ENCODE results near the gene MYADML2. TPM values are rescaled to one million over a fixed set of nuclear protein-coding genes. Genes with fewer than 3 reads are reported as not detected.

Gene MYADML2
- total and polyA plus RNA-seq, 2 of the 8 experiments (the other 6 are each of a cell fraction or from before 2014, with no cell fraction given): 0.26 to 0.47 TPM

DNA sequence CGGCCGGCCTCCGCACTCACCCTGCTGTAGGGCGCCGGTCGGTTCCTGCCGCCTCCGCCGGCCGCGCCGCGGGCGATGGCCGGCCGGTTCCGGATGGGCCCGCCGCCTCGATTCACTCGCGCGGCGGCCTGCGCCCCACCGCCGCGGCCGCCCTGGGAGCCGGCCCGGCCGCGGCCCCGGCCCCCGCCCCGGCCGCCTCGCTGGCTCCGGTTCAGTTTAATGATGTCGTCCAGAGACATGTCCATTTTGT, 55.8 kb downstream of the MYADML2 start:
- Histone ChIP-seq H4K5ac (ENCODE audit: insufficient read length, low read depth, low read length) (no peak overlapping the region), H2BK12ac (ENCODE audit: low read depth, low read length) (no peak overlapping the region), H2AK5ac (ENCODE audit: low read depth, low read length) (no peak overlapping the region), H3K79me1 (ENCODE audit: low read depth, low read length) (peaks cover 18% of the 10 kb centered on the region), H3K36me3 (ENCODE audit: control insufficient read depth in 2 of 4, insufficient read depth in 4 of 4, low read length in 3 of 4) (peaks cover 22 to 41% (median 33%) of the 10 kb centered on the region in 4 experiments), H3K4me1 (replicated peaks in 1 of 4; ENCODE audit: control insufficient read depth in 3 of 4, insufficient read depth in 4 of 4, low read length in 3 of 4) (peaks cover 0 to 3% (median 2%) of the 10 kb centered on the region in 4 experiments; a peak in 5 of 7 replicates), H3K4me3 (ENCODE audit: extremely low read depth in 1 of 4, insufficient read depth in 2 of 4, low read depth in 3 of 4, low read length in 4 of 4) (peak overlapping the region; percentile 80 to 94 (median 88)), H3K9ac (replicated peaks in 1 of 4; ENCODE audit: extremely low read depth in 1 of 4, low read depth in 3 of 4, low read length in 3 of 4) (peak overlapping the region in 3 of 4 experiments; percentile 86 to 99 (median 95); a peak in 5 of 7 replicates), H4K91ac (replicated peaks; ENCODE audit: insufficient read length, low read length) (no peak overlapping the region), H4K8ac (ENCODE audit: extremely low read depth, insufficient read depth, low read length) (no peak overlapping the region), H2BK120ac (replicated peaks; ENCODE audit: low read depth, low read length) (no peak overlapping the region), H2AFZ (ENCODE audit: low read length) (no peak overlapping the region), H3K27ac (ENCODE audit: low read depth, low read length) (peak overlapping the region; percentile 83; the same call in 1 of the 2 replicates), H3K23me2 (ENCODE audit: low read depth, low read length) (peaks cover 5% of the 10 kb centered on the region; the same call in 1 of the 2 replicates), H3K79me2 (ENCODE audit: control insufficient read depth in 1 of 2, insufficient read depth in 2 of 2, low read length in 2 of 2) (peaks cover 8 to 37% of the 10 kb centered on the region in 2 experiments), H2BK5ac (ENCODE audit: low read depth, low read length) (no peak overlapping the region), H3K18ac (ENCODE audit: extremely low read depth, low read length) (no peak overlapping the region), H3K4ac (replicated peaks; ENCODE audit: insufficient read length, low read depth, low read length) (no peak overlapping the region), H2BK20ac (ENCODE audit: low read length) (no peak overlapping the region), H3K56ac (replicated peaks; ENCODE audit: insufficient read length, low read depth, low read length) (no peak overlapping the region), H3K27me3 (replicated peaks in 1 of 4; ENCODE audit: control insufficient read depth in 3 of 4, extremely low read depth in 1 of 4, insufficient read depth in 3 of 4, low read length in 3 of 4) (no peaks in the 10 kb centered on the region), H3K14ac (ENCODE audit: insufficient read length) (no peak overlapping the region), H3K4me2 (ENCODE audit: insufficient read depth in 1 of 2, low read depth in 2 of 2, low read length in 2 of 2) (peak overlapping the region in 1 of 2 experiments; percentile 84; a peak in 2 of 4 replicates), H2BK15ac (ENCODE audit: low read length) (no peak overlapping the region), H4K20me1 (replicated peaks in 1 of 2; ENCODE audit: control insufficient read depth in 1 of 2, insufficient read depth in 2 of 2, low read length in 2 of 2) (peaks cover 12 to 15% of the 10 kb centered on the region in 2 experiments), H3K9me3 (ENCODE audit: insufficient read depth in 2 of 2, low read depth in 1 of 2, low read length in 1 of 2) (no peaks in the 10 kb centered on the region), H3K23ac (ENCODE audit: insufficient read length) (no peak overlapping the region)
- no peak for TF ChIP-seq BACH1 (IDR thresholded peaks at IDR 0.05; ENCODE audit: low read length)
- 0 out of 2 replicates have a peak, but pooled peaks have one; percentile 6 for TF ChIP-seq PHF8 (conservative IDR thresholded peaks at IDR 0.05; ENCODE audit: low read depth, low read length)
- peak; percentile 72 for TF ChIP-seq TAF7 (optimal IDR thresholded peaks at IDR 0.05; ENCODE audit: borderline replicate concordance, low read depth, low read length)
- ChIA-PET CTCF (ENCODE audit: partially characterized antibody) (interaction anchor here (1.8 kb wide), 1 partner anchor 33 kb away, joined by 4 read pairs; no protein-coding TSS in a partner anchor), POLR2A (ENCODE audit: partially characterized antibody) (interaction anchor here (0.6 to 12.3 kb wide), 11 partner anchors 11 to 629 kb away, joined by 3 to 151 read pairs (median 5); partner anchors contain the start of gene NPB)
- DNase-seq (ENCODE audit: low read depth in 1 of 2, low spot score in 2 of 2) (no peak), FAIRE-seq (no peak)
- 0% methylated on average over 3 of the region's 40 CpGs; no CpG with 5 or more reads in 1 of the 2 experiments for WGBS, 2 experiments (ENCODE audit: extremely low coverage in 1 of 2, insufficient coverage in 1 of 2, insufficient read length in 1 of 2, insufficient replicate concordance in 2 of 2, low coverage in 1 of 2, low lambda C conversion rate in 2 of 2, missing lambda C conversion rate in 1 of 2)
